ENCODE data around the gene DUSP2. TPM values are rescaled to one million over a fixed set of nuclear protein-coding genes. Genes with fewer than 3 reads are reported as not detected.

Gene DUSP2
- polyA plus RNA-seq, 3 donors, result 48.4 to 392 (median 66.1) TPM

DNA sequence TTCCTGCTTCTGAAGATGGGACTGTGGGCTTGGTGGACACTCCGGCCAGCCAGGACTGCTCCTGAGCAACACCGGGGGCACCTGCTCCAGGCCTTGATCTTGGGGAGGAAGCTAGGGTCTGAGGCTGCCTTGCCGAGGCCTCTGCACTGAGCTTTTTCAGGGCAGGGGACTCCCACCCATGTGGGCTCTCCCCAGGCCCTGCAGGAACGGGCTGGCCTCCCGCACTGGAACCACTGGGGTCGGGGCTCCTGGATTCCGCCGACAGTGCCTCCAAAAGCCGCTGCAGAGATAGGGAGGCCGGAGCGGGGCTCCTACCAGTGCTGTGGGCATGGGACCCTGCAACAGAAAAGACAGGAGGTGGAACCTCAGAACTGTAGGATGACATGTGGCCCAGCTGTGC lies 21.3 kb downstream of the DUSP2 start:
- Histone ChIP-seq H3K36me3 (replicated peaks in 1 of 2; ENCODE audit: control insufficient read depth in 1 of 2, insufficient read depth in 2 of 2, low read length in 2 of 2) (no peaks in the 10 kb centered on the region), H3K4me2 (replicated peaks; ENCODE audit: extremely low read depth, low read length, poor library complexity, severe bottlenecking) (no peak overlapping the region), H3K9me3 (replicated peaks in 1 of 2; ENCODE audit: control insufficient read depth in 1 of 2, insufficient read depth in 1 of 2, low read length in 2 of 2) (no peaks in the 10 kb centered on the region), H3K79me2 (ENCODE audit: insufficient read depth, low read length) (no peaks in the 10 kb centered on the region), H3K27me3 (ENCODE audit: control insufficient read depth in 2 of 2, insufficient read depth in 2 of 2, low read length in 2 of 2) (peaks cover 0 to 11% of the 10 kb centered on the region in 2 donors), H3K4me3 (replicated peaks in 1 of 3; ENCODE audit: low read depth in 2 of 3, low read length in 3 of 3) (no peak overlapping the region), H3K27ac (ENCODE audit: low read depth in 1 of 2, low read length in 2 of 2) (no peak overlapping the region), H2AFZ (ENCODE audit: insufficient read depth, low read depth, low read length, poor library complexity, severe bottlenecking) (no peak overlapping the region), H4K20me1 (ENCODE audit: insufficient read depth, low read length) (no peaks in the 10 kb centered on the region), H3K4me1 (ENCODE audit: control insufficient read depth in 1 of 2, insufficient read depth in 2 of 2, low read length in 2 of 2) (no peaks in the 10 kb centered on the region), H3K9ac (ENCODE audit: insufficient read depth, low read length, poor library complexity, severe bottlenecking) (no peak overlapping the region)
- WGBS (ENCODE audit: insufficient coverage), result 98% methylated on average over 10 of the region's 11 CpGs
- Mint-ChIP-seq H3K4me1 (peaks cover 6% of the 10 kb centered on the region), H3K4me3 (no peak overlapping the region), H3K36me3 (no peaks in the 10 kb centered on the region), H3K27me3 (ENCODE audit: low read depth in 3 of 3) (peaks cover 12 to 27% (median 17%) of the 10 kb centered on the region in 3 donors), H3K9me3 (peaks cover 0 to 3% (median 0%) of the 10 kb centered on the region in 7 donors), H3K27ac (no peak overlapping the region)
- TF ChIP-seq, protein P1, sequence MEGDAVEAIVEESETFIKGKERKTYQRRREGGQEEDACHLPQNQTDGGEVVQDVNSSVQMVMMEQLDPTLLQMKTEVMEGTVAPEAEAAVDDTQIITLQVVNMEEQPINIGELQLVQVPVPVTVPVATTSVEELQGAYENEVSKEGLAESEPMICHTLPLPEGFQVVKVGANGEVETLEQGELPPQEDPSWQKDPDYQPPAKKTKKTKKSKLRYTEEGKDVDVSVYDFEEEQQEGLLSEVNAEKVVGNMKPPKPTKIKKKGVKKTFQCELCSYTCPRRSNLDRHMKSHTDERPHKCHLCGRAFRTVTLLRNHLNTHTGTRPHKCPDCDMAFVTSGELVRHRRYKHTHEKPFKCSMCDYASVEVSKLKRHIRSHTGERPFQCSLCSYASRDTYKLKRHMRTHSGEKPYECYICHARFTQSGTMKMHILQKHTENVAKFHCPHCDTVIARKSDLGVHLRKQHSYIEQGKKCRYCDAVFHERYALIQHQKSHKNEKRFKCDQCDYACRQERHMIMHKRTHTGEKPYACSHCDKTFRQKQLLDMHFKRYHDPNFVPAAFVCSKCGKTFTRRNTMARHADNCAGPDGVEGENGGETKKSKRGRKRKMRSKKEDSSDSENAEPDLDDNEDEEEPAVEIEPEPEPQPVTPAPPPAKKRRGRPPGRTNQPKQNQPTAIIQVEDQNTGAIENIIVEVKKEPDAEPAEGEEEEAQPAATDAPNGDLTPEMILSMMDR (IDR thresholded peaks at IDR 0.05), result no peak
- DNase-seq, result no peak
- intact Hi-C loops (cut with micrococcal nuclease), result no loop called here

DNA sequence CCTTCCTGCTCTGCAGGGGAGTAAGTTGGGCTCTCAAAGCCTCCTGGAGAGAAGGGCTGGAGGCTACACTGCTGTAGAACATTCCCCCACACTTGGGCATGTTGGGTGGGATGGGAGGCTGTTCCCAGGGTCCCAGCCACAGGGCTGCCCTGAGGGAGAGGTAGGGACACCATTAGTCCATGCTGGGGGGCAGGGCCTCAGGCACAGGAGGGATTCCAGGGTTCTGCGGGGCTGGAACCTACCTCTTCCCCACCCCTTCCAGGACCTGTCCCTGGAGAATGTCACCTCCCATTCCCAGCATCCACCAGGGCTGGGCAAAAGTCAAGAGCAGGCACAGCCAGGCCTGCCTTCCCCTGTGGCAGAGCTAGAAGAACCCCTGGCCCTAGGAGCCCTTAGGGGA lies 21.9 kb downstream of the DUSP2 start:
- Mint-ChIP-seq H3K27ac (peak overlapping the region in 2 of 7 donors; percentile 37 to 57), H3K9me3 (peaks cover 0 to 3% (median 0%) of the 10 kb centered on the region in 7 donors), H3K36me3 (no peaks in the 10 kb centered on the region), H3K4me1 (peaks cover 6% of the 10 kb centered on the region), H3K4me3 (no peak overlapping the region), H3K27me3 (ENCODE audit: low read depth in 3 of 3) (peaks cover 16 to 33% (median 19%) of the 10 kb centered on the region in 3 donors)
- Histone ChIP-seq H2AFZ (ENCODE audit: insufficient read depth, low read depth, low read length, poor library complexity, severe bottlenecking) (no peak overlapping the region), H3K4me3 (replicated peaks in 1 of 3; ENCODE audit: low read depth in 2 of 3, low read length in 3 of 3) (no peak overlapping the region), H3K79me2 (ENCODE audit: insufficient read depth, low read length) (no peaks in the 10 kb centered on the region), H3K4me1 (ENCODE audit: control insufficient read depth in 1 of 2, insufficient read depth in 2 of 2, low read length in 2 of 2) (no peaks in the 10 kb centered on the region), H3K36me3 (replicated peaks in 1 of 2; ENCODE audit: control insufficient read depth in 1 of 2, insufficient read depth in 2 of 2, low read length in 2 of 2) (no peaks in the 10 kb centered on the region), H3K4me2 (replicated peaks; ENCODE audit: extremely low read depth, low read length, poor library complexity, severe bottlenecking) (no peak overlapping the region), H3K9ac (ENCODE audit: insufficient read depth, low read length, poor library complexity, severe bottlenecking) (no peak overlapping the region), H4K20me1 (ENCODE audit: insufficient read depth, low read length) (no peaks in the 10 kb centered on the region), H3K27me3 (ENCODE audit: control insufficient read depth in 2 of 2, insufficient read depth in 2 of 2, low read length in 2 of 2) (peaks cover 0 to 16% of the 10 kb centered on the region in 2 donors), H3K9me3 (replicated peaks in 1 of 2; ENCODE audit: control insufficient read depth in 1 of 2, insufficient read depth in 1 of 2, low read length in 2 of 2) (no peaks in the 10 kb centered on the region), H3K27ac (ENCODE audit: low read depth in 1 of 2, low read length in 2 of 2) (no peak overlapping the region)
- WGBS (ENCODE audit: insufficient coverage), result no CpG with 5 or more reads among the region's 1 CpG
- no peak for DNase-seq
- TF ChIP-seq, protein P1 (IDR thresholded peaks at IDR 0.05), result no peak
- intact Hi-C loops (cut with micrococcal nuclease), result no loop called here
